ENCODE results near the gene APBB1IP.
A peak's percentile ranks its signal among the peaks of the same experiment; 100 is the strongest.
"Not testable (repeated sequence)": the region's sequence is repeated elsewhere in the genome, so short reads cannot be mapped to it uniquely, and the experiment has no call there.

The APBB1IP gene

DNA sequence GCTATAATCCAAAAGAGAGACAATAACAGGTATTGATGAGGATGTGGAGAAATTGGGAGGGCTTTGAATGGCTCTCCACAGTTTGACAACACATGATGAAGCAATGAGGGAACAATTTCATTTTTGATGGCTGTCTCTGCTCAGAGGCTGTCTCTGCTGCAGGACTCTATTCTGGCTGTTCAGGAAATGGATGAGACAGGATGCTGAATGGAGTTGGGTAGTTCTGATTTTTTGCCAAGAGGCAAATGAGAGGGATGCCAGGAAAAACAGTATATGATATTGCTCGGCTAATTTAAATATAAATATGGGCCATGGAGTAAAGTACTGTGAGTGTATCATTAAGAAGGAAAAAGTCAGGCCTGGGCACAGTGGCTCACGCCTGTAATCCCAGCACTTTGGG is 16.8 kb downstream of the APBB1IP start:
- no peak for DNase-seq
- Mint-ChIP-seq H3K27me3 (peaks cover 1% of the 10 kb centered on the region), H3K27ac (peak overlapping the region; percentile 9), H3K4me1 (peaks cover 73% of the 10 kb centered on the region), H3K4me3 (no peak overlapping the region), H3K36me3 (ENCODE audit: low read depth) (peaks cover 47% of the 10 kb centered on the region), H3K9me3 (peaks cover 4% of the 10 kb centered on the region)
- no peak for ATAC-seq

DNA sequence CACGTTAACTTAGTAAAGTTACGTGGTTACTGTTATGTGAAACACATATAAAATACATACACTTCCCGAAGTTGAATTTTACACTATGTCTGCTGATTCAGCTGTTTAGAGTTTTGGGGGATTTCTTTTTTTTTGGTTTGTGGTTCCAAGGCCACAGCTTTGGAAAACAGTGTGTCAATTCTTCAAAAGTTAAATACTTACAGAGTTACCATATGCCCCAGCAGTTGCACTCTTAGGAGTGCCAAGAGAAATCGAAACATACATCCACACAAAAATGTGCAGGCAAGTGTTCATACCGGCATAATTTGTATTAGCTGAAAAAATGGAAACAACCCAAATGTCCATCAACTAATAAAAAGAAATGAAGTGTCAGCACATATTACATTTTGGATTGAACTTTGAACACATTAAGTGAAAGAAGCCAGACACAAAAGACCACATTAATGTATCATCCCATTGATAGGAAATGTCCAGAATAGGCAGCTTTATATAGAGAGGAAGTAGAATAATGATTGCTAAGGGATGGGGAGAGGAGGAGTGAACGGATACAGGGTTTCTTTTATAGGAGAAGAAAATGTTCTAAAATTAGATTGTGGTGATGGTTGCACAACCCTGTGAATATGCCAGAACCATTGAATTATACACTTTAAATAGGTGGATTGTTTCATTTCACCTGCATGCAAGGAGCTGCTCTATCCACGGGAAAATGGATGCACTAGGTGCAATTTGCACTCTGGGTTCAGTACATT is 17.6 kb downstream of the APBB1IP start:
- H3K36me3 Mint-ChIP-seq (ENCODE audit: low read depth), result peaks cover 41% of the 10 kb centered on the region
- ATAC-seq (peak; percentile 84), DNase-seq (no peak)
- H3K4me3 Mint-ChIP-seq, result peak overlapping the region; percentile 63
- H3K9me3 Mint-ChIP-seq, result peaks cover 4% of the 10 kb centered on the region
- H3K27me3 Mint-ChIP-seq, result peaks cover 1% of the 10 kb centered on the region
- peak overlapping the region; percentile 73 for H3K27ac Mint-ChIP-seq
- H3K4me1 Mint-ChIP-seq, result peaks cover 73% of the 10 kb centered on the region

DNA sequence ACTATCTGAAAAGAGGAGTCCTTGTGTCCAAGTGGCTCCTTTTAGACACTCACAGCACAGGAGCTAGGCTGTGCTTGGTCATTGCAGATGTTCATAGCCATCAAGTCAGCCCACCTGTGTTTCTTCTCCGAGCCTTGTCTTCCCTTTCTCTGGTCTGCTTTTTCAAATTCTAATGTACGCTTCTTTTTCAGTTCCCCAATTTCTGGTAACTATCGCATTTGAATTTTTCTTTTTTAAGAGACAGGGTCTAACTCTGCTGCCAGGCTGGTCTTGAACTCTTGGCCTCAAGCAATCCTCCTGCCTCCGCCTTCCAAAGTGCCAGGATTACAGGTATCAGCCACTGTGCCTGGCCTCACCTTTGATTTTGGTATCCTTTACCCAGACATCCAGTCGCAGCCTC is 18.9 kb downstream of the APBB1IP start:
- H3K4me1 Mint-ChIP-seq, result peaks cover 72% of the 10 kb centered on the region
- H3K36me3 Mint-ChIP-seq (ENCODE audit: low read depth), result peaks cover 42% of the 10 kb centered on the region
- DNase-seq (no peak), ATAC-seq (no peak)
- H3K27ac Mint-ChIP-seq, result peak overlapping the region; percentile 74
- peaks cover 1% of the 10 kb centered on the region for H3K27me3 Mint-ChIP-seq
- H3K4me3 Mint-ChIP-seq, result no peak overlapping the region
- H3K9me3 Mint-ChIP-seq, result peaks cover 4% of the 10 kb centered on the region

DNA sequence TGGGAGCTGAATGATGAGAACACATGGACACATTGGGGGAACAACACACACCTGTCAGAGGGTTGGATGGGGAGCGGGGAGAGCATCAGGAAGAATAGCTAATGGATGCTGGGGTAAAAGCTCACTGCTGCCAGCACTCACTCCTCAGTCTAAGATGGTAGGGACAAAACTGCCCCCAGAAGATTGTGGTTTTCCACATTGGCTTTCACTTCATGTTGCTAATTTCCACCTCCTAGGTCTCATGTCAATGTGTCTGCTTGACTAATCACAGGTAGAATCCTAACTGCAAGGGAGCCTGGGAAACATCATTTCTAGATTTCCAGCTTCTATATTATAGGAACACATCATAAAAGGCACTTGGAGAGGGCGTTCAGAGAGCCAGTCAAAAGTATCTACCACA is 22.6 kb downstream of the APBB1IP start:
- H3K27ac Mint-ChIP-seq, result no peak overlapping the region
- H3K36me3 Mint-ChIP-seq (ENCODE audit: low read depth), result peaks cover 43% of the 10 kb centered on the region
- no peaks in the 10 kb centered on the region for H3K9me3 Mint-ChIP-seq
- H3K4me1 Mint-ChIP-seq, result peaks cover 78% of the 10 kb centered on the region
- H3K27me3 Mint-ChIP-seq, result no peaks in the 10 kb centered on the region
- DNase-seq, result no peak
- peak; percentile 51 for ATAC-seq
- H3K4me3 Mint-ChIP-seq, result no peak overlapping the region

DNA sequence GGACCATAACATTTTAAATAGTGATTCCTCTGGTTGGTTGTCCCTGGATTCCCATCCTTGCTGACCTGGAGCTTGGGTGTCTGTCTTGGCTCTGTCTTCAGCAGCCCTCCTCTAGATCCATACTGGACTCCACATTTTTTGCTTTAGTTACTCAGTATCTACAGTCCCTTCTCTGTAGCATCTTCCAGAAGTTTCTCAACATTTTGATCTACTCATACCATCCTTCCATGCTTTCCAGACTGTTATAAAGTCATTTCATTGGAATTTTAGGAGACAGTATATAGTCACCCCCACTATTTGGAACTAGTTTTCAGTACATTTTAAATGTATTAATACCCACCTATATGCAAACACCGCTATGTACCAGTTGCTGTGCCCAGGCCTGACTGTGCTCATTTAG is 25.8 kb downstream of the APBB1IP start:
- DNase-seq, result no peak
- no peak overlapping the region for H3K4me3 Mint-ChIP-seq
- H3K27me3 Mint-ChIP-seq, result no peaks in the 10 kb centered on the region
- H3K9me3 Mint-ChIP-seq, result no peaks in the 10 kb centered on the region
- peaks cover 85% of the 10 kb centered on the region for H3K4me1 Mint-ChIP-seq
- peak overlapping the region; percentile 76 for H3K27ac Mint-ChIP-seq
- no peak for ATAC-seq
- peaks cover 46% of the 10 kb centered on the region for H3K36me3 Mint-ChIP-seq (ENCODE audit: low read depth)

DNA sequence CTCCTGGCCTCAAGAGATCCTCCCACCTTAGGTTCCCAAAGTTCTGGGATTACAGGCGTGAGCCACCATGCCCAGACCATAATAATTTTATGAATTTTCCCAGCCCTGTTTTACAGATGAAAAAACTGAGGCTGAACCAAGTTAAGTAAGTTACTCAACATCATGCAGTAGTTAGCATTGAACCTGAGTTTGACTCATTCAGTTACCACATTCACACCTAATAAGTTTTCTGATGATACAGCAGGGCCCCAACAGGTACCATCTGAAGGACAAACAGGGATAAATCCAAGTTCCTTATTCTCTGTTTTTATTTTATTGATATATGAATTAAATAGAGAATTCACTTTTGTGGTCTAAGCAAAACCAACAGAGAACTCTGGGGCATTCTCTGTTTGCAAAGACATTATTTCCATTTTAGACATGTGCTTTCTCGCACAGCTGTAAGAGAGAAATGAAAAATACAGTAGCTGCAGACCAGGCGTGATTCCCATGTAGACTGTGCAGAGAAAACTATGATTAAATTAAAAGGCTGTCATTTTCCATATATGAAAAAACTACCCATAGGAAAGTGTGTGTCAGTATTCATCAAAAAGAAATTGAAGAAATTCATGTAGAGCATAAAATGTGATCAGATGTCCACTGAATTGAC is 26.6 kb downstream of the APBB1IP start:
- ATAC-seq (peak; percentile 75), DNase-seq (no peak)
- peak overlapping the region; percentile 76 for H3K27ac Mint-ChIP-seq
- H3K36me3 Mint-ChIP-seq (ENCODE audit: low read depth), result peaks cover 50% of the 10 kb centered on the region
- no peaks in the 10 kb centered on the region for H3K27me3 Mint-ChIP-seq
- no peaks in the 10 kb centered on the region for H3K9me3 Mint-ChIP-seq
- H3K4me3 Mint-ChIP-seq, result no peak overlapping the region
- H3K4me1 Mint-ChIP-seq, result peaks cover 92% of the 10 kb centered on the region

DNA sequence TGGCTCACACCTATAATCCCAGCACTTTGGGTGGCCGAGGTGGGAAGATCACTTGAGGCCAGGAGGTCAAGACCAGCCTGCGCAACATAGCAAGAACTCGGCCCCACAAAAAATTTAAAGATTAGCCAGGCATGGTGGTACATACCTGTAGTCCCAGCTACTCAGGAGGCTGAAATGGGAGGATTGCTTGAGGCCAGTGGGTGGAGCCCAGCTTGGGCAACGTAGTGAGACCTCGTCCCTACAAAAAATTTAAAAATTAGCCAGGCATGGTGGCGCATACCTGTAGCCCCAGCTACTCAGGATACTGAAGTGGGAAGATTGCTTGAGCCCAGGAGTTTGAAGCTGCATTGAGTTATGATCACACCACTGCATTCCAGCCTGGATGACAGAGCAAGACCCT is 28.4 kb downstream of the APBB1IP start:
- Mint-ChIP-seq H3K4me1 (peaks cover 95% of the 10 kb centered on the region), H3K36me3 (ENCODE audit: low read depth) (peaks cover 46% of the 10 kb centered on the region)
- DNase-seq, H3K27me3 Mint-ChIP-seq, H3K27ac Mint-ChIP-seq, ATAC-seq, H3K9me3 Mint-ChIP-seq, H3K4me3 Mint-ChIP-seq: not testable (repeated sequence)

DNA sequence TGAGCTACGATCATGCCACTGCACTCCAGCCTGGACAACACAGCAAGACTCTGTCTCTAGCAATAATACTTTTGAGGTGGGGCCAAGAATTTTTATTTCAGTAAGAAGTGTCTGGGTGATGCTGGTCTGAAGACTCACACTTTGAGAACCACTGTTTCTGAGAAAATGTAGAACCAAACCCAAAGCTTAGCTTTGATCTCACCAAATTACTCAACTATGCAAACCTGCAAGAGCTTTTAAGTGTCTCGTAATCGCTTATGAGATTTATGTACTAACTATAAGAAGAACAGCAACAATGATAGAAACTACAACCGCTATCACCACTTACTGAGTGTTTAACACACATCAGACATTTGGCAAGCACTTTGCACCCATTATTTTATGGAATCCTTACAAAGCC is 29.5 kb downstream of the APBB1IP start:
- Mint-ChIP-seq H3K4me1 (peaks cover 95% of the 10 kb centered on the region), H3K27ac (peak overlapping the region; percentile 33), H3K4me3 (no peak overlapping the region), H3K36me3 (ENCODE audit: low read depth) (peaks cover 47% of the 10 kb centered on the region), H3K27me3 (no peaks in the 10 kb centered on the region), H3K9me3 (no peaks in the 10 kb centered on the region)
- ATAC-seq, result peak; percentile 30
- DNase-seq, result no peak

DNA sequence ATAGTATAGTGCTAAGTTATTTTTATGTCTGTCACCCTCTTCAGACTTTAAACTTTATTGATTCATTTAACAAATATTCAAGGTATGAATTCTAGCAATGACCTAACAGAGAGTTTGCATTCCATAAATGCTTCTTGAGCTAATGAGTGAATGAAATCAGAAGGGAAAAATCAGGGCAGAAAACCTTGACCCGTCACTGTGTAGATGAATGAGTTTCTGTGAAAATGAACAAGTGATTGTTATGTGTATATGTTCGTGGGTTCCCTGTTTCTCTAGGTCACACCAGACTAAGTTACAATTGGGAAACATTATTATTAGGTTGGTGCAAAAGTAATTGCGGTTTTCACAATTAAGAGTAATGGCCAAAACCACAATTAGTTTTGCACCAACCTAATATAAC is 30.1 kb downstream of the APBB1IP start:
- H3K4me3 Mint-ChIP-seq, result peak overlapping the region; percentile 35
- DNase-seq (no peak), ATAC-seq (no peak)
- no peaks in the 10 kb centered on the region for H3K9me3 Mint-ChIP-seq
- H3K27me3 Mint-ChIP-seq, result no peaks in the 10 kb centered on the region
- H3K36me3 Mint-ChIP-seq (ENCODE audit: low read depth), result peaks cover 42% of the 10 kb centered on the region
- H3K27ac Mint-ChIP-seq, result no peak overlapping the region
- peaks cover 94% of the 10 kb centered on the region for H3K4me1 Mint-ChIP-seq

DNA sequence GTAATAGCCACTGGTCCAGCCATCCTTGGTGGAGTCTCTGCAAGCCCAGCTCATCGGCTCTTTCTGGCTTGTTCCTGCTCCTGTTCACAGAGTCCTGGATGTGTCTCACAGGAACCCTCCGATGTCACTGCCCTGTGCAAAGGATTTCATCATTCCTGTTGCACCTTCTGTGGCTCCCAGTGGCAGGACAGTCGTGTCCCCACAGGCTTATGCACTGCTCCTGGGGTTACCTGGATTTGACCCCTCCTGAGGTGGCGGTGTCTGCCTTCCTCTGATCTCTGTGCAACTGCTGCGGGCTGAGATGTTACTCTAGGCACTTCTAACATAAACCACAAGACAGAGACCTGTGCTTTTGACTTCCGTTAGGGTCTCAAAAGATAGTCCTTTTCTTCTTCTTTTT is 30.6 kb downstream of the APBB1IP start:
- ATAC-seq (peak; percentile 53), DNase-seq (no peak)
- H3K27me3 Mint-ChIP-seq, result no peaks in the 10 kb centered on the region
- peaks cover 94% of the 10 kb centered on the region for H3K4me1 Mint-ChIP-seq
- peak overlapping the region; percentile 70 for H3K4me3 Mint-ChIP-seq
- peaks cover 42% of the 10 kb centered on the region for H3K36me3 Mint-ChIP-seq (ENCODE audit: low read depth)
- H3K9me3 Mint-ChIP-seq, result no peaks in the 10 kb centered on the region
- H3K27ac Mint-ChIP-seq, result peak overlapping the region; percentile 82

DNA sequence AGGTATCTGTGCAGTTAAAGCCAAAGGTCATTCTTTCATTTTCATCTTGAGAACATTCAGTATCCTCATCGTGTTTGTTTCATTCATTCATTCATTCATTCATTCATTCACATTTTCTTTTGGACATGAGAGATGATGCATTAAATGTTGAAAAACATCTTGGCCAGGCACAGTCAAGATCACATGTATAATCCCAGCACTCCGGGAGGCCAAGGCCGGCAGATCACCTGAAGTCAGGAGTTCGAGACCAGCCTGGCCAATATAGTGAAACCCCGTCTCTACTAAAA is 34.3 kb downstream of the APBB1IP start:
- H3K4me3 Mint-ChIP-seq, result peak overlapping the region; percentile 18
- peaks cover 90% of the 10 kb centered on the region for H3K4me1 Mint-ChIP-seq
- H3K27ac Mint-ChIP-seq, result peak overlapping the region; percentile 57
- no peaks in the 10 kb centered on the region for H3K9me3 Mint-ChIP-seq
- ATAC-seq (no peak), DNase-seq (no peak)
- no peaks in the 10 kb centered on the region for H3K27me3 Mint-ChIP-seq
- H3K36me3 Mint-ChIP-seq (ENCODE audit: low read depth), result peaks cover 40% of the 10 kb centered on the region

DNA sequence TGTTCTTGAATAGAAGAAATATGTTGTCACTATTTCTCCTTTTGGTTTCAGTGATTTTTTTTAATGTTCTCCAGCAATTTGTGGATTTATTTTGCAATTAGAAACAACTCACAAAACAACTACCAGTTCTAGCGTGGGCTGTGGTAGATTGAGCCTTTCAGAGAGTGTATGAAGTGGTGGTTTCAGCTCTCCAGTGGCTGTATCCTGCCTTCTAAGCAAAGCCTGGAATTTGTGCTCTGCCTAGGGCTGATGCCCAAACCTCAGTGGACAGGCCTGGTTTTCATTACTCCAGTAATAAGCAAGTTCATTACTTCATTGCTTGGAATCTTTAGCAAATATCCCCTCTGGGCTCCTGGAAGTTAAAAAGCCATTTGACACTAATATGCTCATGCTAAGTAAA is 35.9 kb downstream of the APBB1IP start:
- Mint-ChIP-seq H3K36me3 (ENCODE audit: low read depth) (peaks cover 39% of the 10 kb centered on the region), H3K9me3 (no peaks in the 10 kb centered on the region), H3K4me3 (no peak overlapping the region), H3K27ac (peak overlapping the region; percentile 98), H3K27me3 (no peaks in the 10 kb centered on the region), H3K4me1 (peaks cover 88% of the 10 kb centered on the region)
- no peak for DNase-seq
- peak; percentile 34 for ATAC-seq

DNA sequence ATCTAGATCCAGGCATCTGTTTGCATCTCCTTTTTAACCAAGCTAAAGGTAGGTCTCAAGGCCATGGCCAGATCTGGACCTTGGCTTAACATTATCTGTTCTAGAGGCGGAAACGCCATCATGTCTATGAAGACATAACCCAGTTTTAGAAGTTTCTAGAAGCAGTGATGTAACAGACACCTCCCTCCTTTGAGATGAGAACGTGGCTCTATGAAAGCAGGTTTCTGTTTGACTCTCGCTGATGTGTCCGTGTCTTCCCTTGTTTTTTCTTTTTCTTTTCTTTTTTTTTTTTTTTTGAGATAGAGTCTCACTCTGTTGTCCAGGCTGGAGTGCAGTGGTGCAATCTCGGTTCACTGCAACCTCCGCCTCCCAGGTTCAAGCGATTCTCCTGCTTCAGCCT is 36.7 kb downstream of the APBB1IP start:
- H3K4me3 Mint-ChIP-seq, result peak overlapping the region; percentile 63
- H3K27me3 Mint-ChIP-seq, H3K9me3 Mint-ChIP-seq, DNase-seq: not testable (repeated sequence)
- ATAC-seq, result peak; percentile 16
- peaks cover 84% of the 10 kb centered on the region for H3K4me1 Mint-ChIP-seq
- peak overlapping the region; percentile 98 for H3K27ac Mint-ChIP-seq
- H3K36me3 Mint-ChIP-seq (ENCODE audit: low read depth), result peaks cover 35% of the 10 kb centered on the region

DNA sequence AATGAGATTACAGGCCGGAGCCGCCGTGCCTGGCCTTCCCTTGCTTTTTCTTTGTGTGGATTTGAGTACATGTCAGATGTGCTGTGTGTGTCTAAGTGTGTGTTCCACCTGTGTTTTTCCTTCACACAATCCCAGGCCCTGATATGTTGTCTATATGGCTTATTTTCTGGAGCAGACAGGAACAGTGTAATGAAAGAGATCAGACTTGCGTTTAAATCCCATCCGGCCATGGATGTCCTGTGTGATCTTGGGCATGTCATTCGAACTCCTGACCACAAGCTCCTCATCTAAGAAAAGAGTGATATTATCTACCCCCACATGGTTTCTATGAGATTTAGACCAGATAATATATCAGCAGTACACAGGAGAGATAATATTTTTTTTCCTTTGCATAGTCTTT is 37.2 kb downstream of the APBB1IP start:
- peak; percentile 15 for ATAC-seq
- no peak for DNase-seq
- H3K27ac Mint-ChIP-seq, result peak overlapping the region; percentile 98
- H3K36me3 Mint-ChIP-seq (ENCODE audit: low read depth), result peaks cover 36% of the 10 kb centered on the region
- peaks cover 85% of the 10 kb centered on the region for H3K4me1 Mint-ChIP-seq
- H3K27me3 Mint-ChIP-seq, result no peaks in the 10 kb centered on the region
- H3K4me3 Mint-ChIP-seq, result peak overlapping the region; percentile 63
- no peaks in the 10 kb centered on the region for H3K9me3 Mint-ChIP-seq

DNA sequence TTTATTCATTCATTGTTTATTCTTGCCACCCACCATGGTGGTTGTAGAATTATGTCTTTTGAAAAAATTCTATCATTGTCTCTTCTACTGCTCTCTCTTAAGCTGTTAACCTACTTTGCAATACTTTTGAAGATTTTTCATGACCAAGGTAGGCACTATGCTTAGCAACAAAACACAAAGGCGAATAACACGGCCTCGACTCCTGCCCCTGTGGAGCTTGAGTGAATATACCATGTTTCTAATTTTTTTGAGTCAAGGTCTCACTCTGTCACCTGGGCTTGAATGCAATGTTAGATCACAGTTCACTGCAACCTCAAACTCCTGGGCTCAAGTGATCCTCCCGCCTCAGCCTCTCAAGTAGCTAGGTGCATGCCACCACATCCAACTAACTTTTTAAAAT is 39.4 kb downstream of the APBB1IP start:
- H3K27me3 Mint-ChIP-seq, result no peaks in the 10 kb centered on the region
- peaks cover 28% of the 10 kb centered on the region for H3K36me3 Mint-ChIP-seq (ENCODE audit: low read depth)
- peak overlapping the region; percentile 62 for H3K27ac Mint-ChIP-seq
- H3K4me1 Mint-ChIP-seq, result peaks cover 83% of the 10 kb centered on the region
- DNase-seq (no peak), ATAC-seq (no peak)
- no peak overlapping the region for H3K4me3 Mint-ChIP-seq
- H3K9me3 Mint-ChIP-seq, result no peaks in the 10 kb centered on the region

All from activated naive CD8-positive, alpha-beta T cell treated with anti-CD3 and anti-CD28 coated beads, Interleukin-2, amount 50 U/mL, for 24 hours (primary cell).